Caco-2 (cell line): ENCODE measurements around the gene SMIM14. TPM values are rescaled to one million over a fixed set of nuclear protein-coding genes. Genes with fewer than 3 reads are reported as not detected.

Experiments used
- Bru-seq: library from RNA; stranded (reverse); fragments of 400-500 nt; gene quantifications from one replicate; lab custom pipeline; 2021; lab: Mats Ljungman, UMichigan
- BruChase-seq, 2 experiments: library from RNA; stranded (reverse); fragments of 400-500 nt; gene quantifications; one replicate each; lab custom pipeline; 2021; lab: Mats Ljungman, UMichigan
- BruUV-seq: library from RNA; stranded (reverse); fragments of 400-500 nt; replicated peaks from 2 replicates; lab custom pipeline; 2021; lab: Mats Ljungman, UMichigan
- CTCF ChIA-PET: fragments of 300-600 bp; sonication (Branson Sonifier 250); formaldehyde crosslinking; loops from one replicate; lab custom pipeline; 2022; ENCODE audit warnings: antibody characterized with exemption; lab: Charles Lee
- POLR2A ChIA-PET: fragments of 300-600 bp; sonication (Branson Sonifier 250); formaldehyde crosslinking; loops from one replicate; lab custom pipeline; 2022; ENCODE audit warnings: antibody characterized with exemption; lab: Charles Lee
- DNase-seq, 2 experiments: peaks; one replicate each; pipeline versions ENCODE4 v3.0.0 to v3.0.0-alpha.2; 2020 to 2022
- H3K27me3 ChIP-seq: replicated peaks from 2 replicates; pipeline ENCODE4 v1.6.0; 2011; ENCODE audit warnings: low read length; ENCODE audit not compliant: control insufficient read depth, insufficient read depth
- H3K36me3 ChIP-seq: 2 replicates; pipeline ENCODE4 v1.5.1; 2011; ENCODE audit warnings: low read length; ENCODE audit not compliant: control insufficient read depth, insufficient read depth
- H3K4me1 ChIP-seq: fragments of 250-450 bp; sonication (Bioruptor Pico); 2 replicates; pipeline ENCODE4 v1.5.1; 2020; ENCODE audit warnings: mild to moderate bottlenecking
- H3K4me3 ChIP-seq: 2 replicates; pipeline ENCODE4 v1.5.1; 2011; ENCODE audit warnings: low read depth, mild to moderate bottlenecking, control low read depth, low read length
- H3K9me3 ChIP-seq: fragments of 250-450 bp; sonication (Bioruptor Pico); 2 replicates; pipeline ENCODE4 v1.5.1; 2020; ENCODE audit warnings: mild to moderate bottlenecking, moderate library complexity
- H3K27ac Mint-ChIP-seq: one replicate; pipeline ENCODE4 v1.8.0; 2022; ENCODE audit warnings: mixed read lengths; ENCODE audit not compliant: unreplicated experiment
- H3K27me3 Mint-ChIP-seq: one replicate; pipeline ENCODE4 v1.8.0; 2022; ENCODE audit warnings: mixed read lengths; ENCODE audit not compliant: insufficient read depth, unreplicated experiment
- H3K36me3 Mint-ChIP-seq: one replicate; pipeline ENCODE4 v1.8.0; 2022; ENCODE audit warnings: mild to moderate bottlenecking, mixed read lengths; ENCODE audit not compliant: insufficient read depth, unreplicated experiment
- H3K4me1 Mint-ChIP-seq: one replicate; pipeline ENCODE4 v1.8.0; 2022; ENCODE audit warnings: low read depth, mixed read lengths; ENCODE audit not compliant: unreplicated experiment
- H3K4me3 Mint-ChIP-seq: one replicate; pipeline ENCODE4 v1.8.0; 2022; ENCODE audit warnings: mild to moderate bottlenecking, moderate library complexity, mixed read lengths; ENCODE audit not compliant: unreplicated experiment
- H3K9me3 Mint-ChIP-seq: one replicate; pipeline ENCODE4 v1.8.0; 2022; ENCODE audit warnings: mixed read lengths; ENCODE audit not compliant: unreplicated experiment
- intact Hi-C: fragments of 100-400 bp; cut with micrococcal nuclease; formaldehyde crosslinking; loops from one replicate; pipeline ENCODE4 v1.10.0; 2022; ENCODE audit not compliant: unreplicated experiment
- long read RNA-seq: library from polyadenylated mRNA; stranded (forward); transcript quantifications from one replicate; pipeline ENCODE4 v2.0.0, GENCODE V29; 2022
- total RNA-seq: library from RNA; stranded (reverse); gene quantifications from 2 replicates; pipeline ENCODE4 v1.2.3, GENCODE V29; 2022
- TF ChIP-seq, protein P1 (sequence below), 2 experiments: fragments of 200-600 bp in 1 of 2; IDR thresholded peaks; 1 replicate in 1 of 2; 2 replicates in 1 of 2; pipeline versions ENCODE4 v1.5.1 to v1.8.0; 2011 to 2022; ENCODE audit warnings: antibody characterized with exemption in 1 of 2, control low read depth in 1 of 2, inconsistent platforms in 1 of 2, low read depth in 1 of 2, low read length in 1 of 2, mild to moderate bottlenecking in 1 of 2, moderate library complexity in 1 of 2; ENCODE audit not compliant: insufficient read depth in 1 of 2, severe bottlenecking in 1 of 2, unreplicated experiment in 1 of 2

Gene SMIM14
- total RNA-seq: 37.6 and 41.0 TPM in 2 replicates
- Bru-seq, nascent RNA: percentile 72 among the genes with signal in this experiment
- percentile 64 among the genes with signal in this experiment for BruChase-seq, experiment 1, labeled RNA remaining after a 2-hour chase
- BruChase-seq, experiment 2, labeled RNA remaining after a 6-hour chase: percentile 77 among the genes with signal in this experiment
- long read RNA-seq, full-length matches to known transcripts: 194 of 215 reads
- long read RNA-seq, partial matches to known transcripts: 1 of 215 reads
- long read RNA-seq, other reads (novel, unspliced or antisense): 20 of 215 reads

DNA sequence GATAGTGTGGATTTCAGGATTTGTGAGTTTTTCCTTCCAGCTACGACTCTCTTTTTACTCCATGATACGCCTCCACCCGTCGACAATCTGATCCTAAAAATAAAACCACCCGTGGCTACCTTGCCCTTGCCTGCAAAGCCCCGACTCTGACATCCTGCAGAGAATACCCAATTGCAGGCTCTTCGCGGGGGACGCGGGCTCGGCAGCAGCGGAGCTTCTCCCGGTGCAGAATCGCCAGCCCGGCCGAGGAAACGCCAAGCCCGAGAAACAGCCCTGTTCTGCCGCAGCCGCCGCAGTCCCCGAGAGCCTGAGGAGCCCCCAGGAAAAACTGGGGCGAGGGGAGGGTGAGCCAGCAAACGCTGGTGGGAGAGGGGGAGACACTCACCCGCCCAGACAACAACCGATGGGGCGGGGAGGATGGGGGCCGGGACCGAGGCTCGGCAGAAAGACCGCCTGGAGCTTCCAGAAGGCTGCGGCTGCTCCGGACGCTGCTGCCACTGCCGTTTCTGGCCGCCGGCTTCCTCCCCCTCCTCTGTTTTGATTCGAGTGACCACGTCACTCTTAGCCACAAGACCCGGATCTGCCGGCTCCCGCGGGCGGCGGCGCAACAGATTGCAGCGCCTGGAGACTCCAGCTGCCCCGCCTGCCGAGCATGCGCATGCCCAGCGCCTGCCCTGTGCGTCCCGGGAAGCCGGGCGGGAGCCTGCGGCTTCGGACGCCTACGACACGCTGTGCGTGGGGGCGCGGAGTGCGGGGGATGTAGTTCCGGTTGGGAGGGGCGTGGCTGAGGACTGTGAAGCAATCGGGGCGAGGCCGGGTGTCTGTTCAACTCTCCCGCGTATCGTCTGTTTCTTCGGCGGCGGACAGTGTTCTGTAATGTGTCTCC, at the start of gene SMIM14:
TSS of gene SMIM14 (minus strand) at position 512 of the 886 bp plus-strand sequence. CDS start 33,720 bp downstream, outside the sequence.
- peak within 1 kb of the TSS; percentile 94 for H3K4me3 ChIP-seq
- no peaks in the 10 kb centered on the region for H3K36me3 ChIP-seq
- H3K4me1 Mint-ChIP-seq: peaks cover 15% of the 10 kb centered on the region
- H3K27ac Mint-ChIP-seq: peak within 1 kb of the TSS; percentile 74
- peaks cover 10% of the 10 kb centered on the region for H3K36me3 Mint-ChIP-seq
- intact Hi-C loops: loop anchor here (1.0 to 5.0 kb wide), 5 partner anchors 59 to 339 kb away; partner anchors contain the start of genes PDS5A and UGDH
- peaks cover 28% of the 10 kb centered on the region for H3K4me1 ChIP-seq
- H3K9me3 ChIP-seq: no peaks in the 10 kb centered on the region
- TF ChIP-seq, protein P1, sequence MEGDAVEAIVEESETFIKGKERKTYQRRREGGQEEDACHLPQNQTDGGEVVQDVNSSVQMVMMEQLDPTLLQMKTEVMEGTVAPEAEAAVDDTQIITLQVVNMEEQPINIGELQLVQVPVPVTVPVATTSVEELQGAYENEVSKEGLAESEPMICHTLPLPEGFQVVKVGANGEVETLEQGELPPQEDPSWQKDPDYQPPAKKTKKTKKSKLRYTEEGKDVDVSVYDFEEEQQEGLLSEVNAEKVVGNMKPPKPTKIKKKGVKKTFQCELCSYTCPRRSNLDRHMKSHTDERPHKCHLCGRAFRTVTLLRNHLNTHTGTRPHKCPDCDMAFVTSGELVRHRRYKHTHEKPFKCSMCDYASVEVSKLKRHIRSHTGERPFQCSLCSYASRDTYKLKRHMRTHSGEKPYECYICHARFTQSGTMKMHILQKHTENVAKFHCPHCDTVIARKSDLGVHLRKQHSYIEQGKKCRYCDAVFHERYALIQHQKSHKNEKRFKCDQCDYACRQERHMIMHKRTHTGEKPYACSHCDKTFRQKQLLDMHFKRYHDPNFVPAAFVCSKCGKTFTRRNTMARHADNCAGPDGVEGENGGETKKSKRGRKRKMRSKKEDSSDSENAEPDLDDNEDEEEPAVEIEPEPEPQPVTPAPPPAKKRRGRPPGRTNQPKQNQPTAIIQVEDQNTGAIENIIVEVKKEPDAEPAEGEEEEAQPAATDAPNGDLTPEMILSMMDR (IDR thresholded peaks at IDR 0.05; ENCODE audit: insufficient read depth in 1 of 2, low read depth in 1 of 2, low read length in 1 of 2, severe bottlenecking in 1 of 2, unreplicated experiment in 1 of 2): no peak
- ChIA-PET CTCF (interaction anchor here (0.6 to 1.4 kb wide), 2 partner anchors 71 to 169 kb away, joined by 3 to 6 read pairs; no protein-coding TSS in a partner anchor), POLR2A (interaction anchor here (0.6 to 2.1 kb wide), 11 partner anchors 38 to 180 kb away, joined by 3 to 33 read pairs (median 6); partner anchors contain the start of genes LIAS, RPL9, UBE2K and UGDH)
- H3K9me3 Mint-ChIP-seq: no peaks in the 10 kb centered on the region
- H3K27me3 ChIP-seq: no peaks in the 10 kb centered on the region
- H3K27me3 Mint-ChIP-seq: no peaks in the 10 kb centered on the region
- peak; percentile 98 to 99 for DNase-seq
- BruUV-seq: no TSS peak
- peak within 1 kb of the TSS; percentile 85 for H3K4me3 Mint-ChIP-seq

DNA sequence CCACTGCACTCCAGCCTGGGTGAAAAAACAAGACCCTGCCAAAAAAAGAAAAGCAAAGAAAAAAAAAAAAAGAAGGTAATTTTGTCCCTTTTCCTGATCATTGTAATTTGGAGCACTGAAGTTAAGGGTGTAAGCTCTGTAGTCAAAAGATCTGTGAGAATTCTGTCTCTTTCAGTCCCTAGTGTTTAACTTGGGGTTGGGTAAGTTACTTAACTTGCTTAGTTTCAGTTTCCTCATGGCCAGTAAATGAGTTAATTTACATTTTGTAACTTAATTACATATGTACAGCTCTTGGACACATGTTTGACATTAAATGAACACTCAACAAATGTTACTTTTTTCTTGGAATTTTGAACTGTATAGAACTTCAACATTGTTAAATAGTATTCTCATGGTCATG, 48.3 kb upstream of the SMIM14 start:
- POLR2A ChIA-PET: no interaction called here
- Mint-ChIP-seq H3K4me1 (no peaks in the 10 kb centered on the region), H3K27me3 (no peaks in the 10 kb centered on the region), H3K27ac (no peak overlapping the region), H3K4me3 (no peak overlapping the region), H3K36me3 (no peaks in the 10 kb centered on the region), H3K9me3 (no peaks in the 10 kb centered on the region)
- DNase-seq: no peak
- Histone ChIP-seq H3K27me3 (no peaks in the 10 kb centered on the region), H3K4me1 (no peaks in the 10 kb centered on the region), H3K36me3 (no peaks in the 10 kb centered on the region), H3K9me3 (no peaks in the 10 kb centered on the region), H3K4me3 (no peak overlapping the region)
- TF ChIP-seq, protein P1 (IDR thresholded peaks at IDR 0.05; ENCODE audit: insufficient read depth in 1 of 2, low read depth in 1 of 2, low read length in 1 of 2, severe bottlenecking in 1 of 2, unreplicated experiment in 1 of 2): no peak
- intact Hi-C loops: no loop called here
- BruUV-seq: no TSS peak
- CTCF ChIA-PET: no interaction called here

DNA sequence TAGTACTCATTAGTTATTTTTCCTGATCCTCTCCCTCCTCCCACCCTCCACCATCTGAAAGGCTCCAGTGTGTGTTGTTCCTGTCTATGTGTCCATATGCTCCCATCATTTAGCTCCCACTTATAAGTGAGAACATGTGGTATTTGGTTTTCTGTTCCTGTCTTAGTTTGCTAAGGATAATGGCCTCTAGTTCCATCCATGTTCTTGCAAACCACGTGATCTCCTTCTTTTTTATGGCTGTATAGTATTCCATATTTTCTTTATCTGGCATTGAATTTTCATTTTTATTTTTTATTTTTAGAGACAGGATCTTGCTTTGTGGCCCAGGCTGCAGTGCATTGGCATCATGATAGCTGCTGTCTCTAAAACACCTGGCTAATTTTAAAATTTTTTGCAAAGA, 47.3 kb upstream of the SMIM14 start:
- H3K27ac Mint-ChIP-seq: no peak overlapping the region
- no peaks in the 10 kb centered on the region for H3K36me3 Mint-ChIP-seq
- no peaks in the 10 kb centered on the region for H3K4me1 Mint-ChIP-seq
- Histone ChIP-seq H3K27me3 (no peaks in the 10 kb centered on the region), H3K4me1 (no peaks in the 10 kb centered on the region), H3K9me3 (no peaks in the 10 kb centered on the region), H3K4me3 (no peak overlapping the region), H3K36me3 (no peaks in the 10 kb centered on the region)
- no TSS peak for BruUV-seq
- H3K9me3 Mint-ChIP-seq: no peaks in the 10 kb centered on the region
- no peak for DNase-seq
- H3K4me3 Mint-ChIP-seq: no peak overlapping the region
- TF ChIP-seq, protein P1 (IDR thresholded peaks at IDR 0.05; ENCODE audit: insufficient read depth in 1 of 2, low read depth in 1 of 2, low read length in 1 of 2, severe bottlenecking in 1 of 2, unreplicated experiment in 1 of 2): no peak
- POLR2A ChIA-PET: no interaction called here
- CTCF ChIA-PET: no interaction called here
- intact Hi-C loops: no loop called here
- no peaks in the 10 kb centered on the region for H3K27me3 Mint-ChIP-seq
